Keratinocyte (primary cell): Measurements from ENCODE around the gene DLL4. TPM values are rescaled to one million over a fixed set of nuclear protein-coding genes. Genes with fewer than 3 reads are reported as not detected.

Experiments used
- DNase-seq: peaks from one replicate; pipeline ENCODE4 v3.0.0-alpha.2; 2011; ENCODE audit warnings: low read depth, missing footprints, low spot score
- FAIRE-seq: peaks from 2 replicates; lab custom pipeline; 2011; peaks lifted over from hg19 to GRCh38; lab: Jason Lieb, UNC
- H2AFZ ChIP-seq: 2 replicates; pipeline ENCODE4 v1.6.0; 2012; ENCODE audit warnings: low read length, control low read depth, inconsistent platforms; ENCODE audit not compliant: control insufficient read depth
- H3K27ac ChIP-seq: 2 replicates; pipeline ENCODE4 v1.5.1; 2011; ENCODE audit warnings: low read length; ENCODE audit not compliant: control insufficient read depth, insufficient read depth
- H3K27me3 ChIP-seq: 3 replicates; pipeline ENCODE4 v1.6.0; 2011; ENCODE audit warnings: low read length; ENCODE audit not compliant: control insufficient read depth, insufficient read depth; ENCODE audit errors: extremely low read depth
- H3K36me3 ChIP-seq, 2 experiments: 2 replicates in 1 of 2; 3 replicates in 1 of 2; pipeline ENCODE4 v1.5.1; 2011; ENCODE audit warnings: low read length in 2 of 2, mild to moderate bottlenecking in 1 of 2; ENCODE audit not compliant: control insufficient read depth in 2 of 2, insufficient read depth in 2 of 2; ENCODE audit errors: extremely low read depth in 1 of 2
- H3K4me1 ChIP-seq: 3 replicates; pipeline ENCODE4 v1.5.1; 2011; ENCODE audit warnings: low read length; ENCODE audit not compliant: control insufficient read depth, insufficient read depth; ENCODE audit errors: extremely low read depth
- H3K4me2 ChIP-seq: 3 replicates; pipeline ENCODE4 v1.6.0; 2011; ENCODE audit warnings: low read depth, low read length; ENCODE audit not compliant: control insufficient read depth, insufficient read depth; ENCODE audit errors: extremely low read depth
- H3K4me3 ChIP-seq, 3 experiments: fragments of 200-600 bp in 1 of 3; sonication (generic) in 1 of 3; 2 replicates in 2 of 3; 3 replicates in 1 of 3; pipeline ENCODE4 v1.5.1; 2011 to 2016; ENCODE audit warnings: low read length in 3 of 3, mild to moderate bottlenecking in 3 of 3, control low read depth in 2 of 3, inconsistent platforms in 1 of 3, low read depth in 1 of 3, mixed read lengths in 1 of 3, mixed run types in 1 of 3, moderate library complexity in 1 of 3; ENCODE audit not compliant: control insufficient read depth in 2 of 3, insufficient read depth in 2 of 3; ENCODE audit errors: extremely low read depth in 1 of 3
- H3K79me2 ChIP-seq: 2 replicates; pipeline ENCODE4 v1.6.0; 2012; ENCODE audit warnings: low read length; ENCODE audit not compliant: control insufficient read depth, insufficient read depth
- H3K9ac ChIP-seq: 3 replicates; pipeline ENCODE4 v1.6.0; 2011; ENCODE audit warnings: low read length; ENCODE audit not compliant: control insufficient read depth, insufficient read depth; ENCODE audit errors: extremely low read depth
- H3K9me1 ChIP-seq: 3 replicates; pipeline ENCODE4 v1.6.0; 2011; ENCODE audit warnings: low read length; ENCODE audit not compliant: control insufficient read depth, insufficient read depth; ENCODE audit errors: extremely low read depth
- H3K9me3 ChIP-seq: 2 replicates; pipeline ENCODE4 v1.5.1; 2012; ENCODE audit warnings: low read depth, low read length; ENCODE audit not compliant: control insufficient read depth
- H4K20me1 ChIP-seq: 3 replicates; pipeline ENCODE4 v1.6.0; 2011; ENCODE audit warnings: low read length; ENCODE audit not compliant: control insufficient read depth, insufficient read depth; ENCODE audit errors: extremely low read depth
- CTCF ChIP-seq, 3 experiments: IDR thresholded peaks in 1 of 3; conservative IDR thresholded peaks in 1 of 3; optimal IDR thresholded peaks in 1 of 3; 2 replicates in 2 of 3; 3 replicates in 1 of 3; pipeline versions ENCODE3 to v1.5.1; 2011; ENCODE audit warnings: low read length in 3 of 3, mild to moderate bottlenecking in 3 of 3, moderate library complexity in 2 of 3, control low read depth in 1 of 3, inconsistent platforms in 1 of 3; ENCODE audit not compliant: insufficient read depth in 2 of 3; ENCODE audit errors: extremely low read depth in 1 of 3
- EZH2 ChIP-seq: IDR thresholded peaks from one replicate; pipeline ENCODE4 v1.6.1; 2012; ENCODE audit warnings: inconsistent platforms, mild to moderate bottlenecking, low read length, moderate library complexity
- dilution Hi-C: fragments of 300-500 bp; cut with MboI; formaldehyde crosslinking; loops from one replicate; pipeline ENCODE4 v1.7.0; 2020; ENCODE audit warnings: low sequenced_read_pairs; ENCODE audit not compliant: extremely low pct_ligation_motif_present
- polyA plus RNA-seq, 5 experiments: library from polyadenylated mRNA; depleted of rRNA in 3 of 5; stranded (reverse) in 3 of 5; stranded (forward) in 1 of 5; unstranded in 1 of 5; fragments of >200 nt; gene quantifications; 1 replicate in 1 of 5; 2 replicates in 3 of 5; 3 replicates in 1 of 5; pipeline versions ENCODE4 v1.2.1 to v1.2.3, GENCODE V29; 2011 to 2012; ENCODE audit warnings: missing spikeins in 2 of 5, low read depth in 1 of 5, low replicate concordance in 1 of 5

The DLL4 gene
- polyA plus RNA-seq, 1 donor (not counting 4 experiments of a cell fraction or from before 2014, with no cell fraction given) = not detected

GRCh38 chr15:40918146-40918798 is 10.9 kb upstream of the DLL4 start:
- no peak overlapping the region for H2AFZ ChIP-seq
- no peaks in the 10 kb centered on the region for H3K36me3 ChIP-seq
- H3K9me1 ChIP-seq = no peaks in the 10 kb centered on the region
- no peaks in the 10 kb centered on the region for H3K9me3 ChIP-seq
- H3K79me2 ChIP-seq = no peaks in the 10 kb centered on the region
- no peaks in the 10 kb centered on the region for H4K20me1 ChIP-seq
- dilution Hi-C loops = loop anchor here (25.0 kb wide), 1 partner anchor 94 kb away; no protein-coding TSS in a partner anchor
- H3K4me1 ChIP-seq = no peaks in the 10 kb centered on the region
- no peak overlapping the region for H3K9ac ChIP-seq
- peaks cover 17% of the 10 kb centered on the region for H3K27me3 ChIP-seq
- H3K27ac ChIP-seq = no peak overlapping the region
- no peak overlapping the region for H3K4me2 ChIP-seq
- no peak for FAIRE-seq
- H3K4me3 ChIP-seq = no peak overlapping the region
- no peak for DNase-seq
- no peak for TF ChIP-seq EZH2
- TF ChIP-seq CTCF (optimal IDR thresholded peaks at IDR 0.05 in 1 of 3, IDR thresholded peaks at IDR 0.05 in 1 of 3, conservative IDR thresholded peaks at IDR 0.05 in 1 of 3; ENCODE audit: extremely low read depth in 1 of 3, insufficient read depth in 2 of 3, low read length in 3 of 3) = no peak

- DNase-seq (no peak), FAIRE-seq (no peak)
- H2AFZ ChIP-seq = no peak overlapping the region
- no peaks in the 10 kb centered on the region for H3K79me2 ChIP-seq
- H3K4me2 ChIP-seq = no peak overlapping the region
- no peaks in the 10 kb centered on the region for H3K4me1 ChIP-seq
- dilution Hi-C loops = loop anchor here (25.0 kb wide), 1 partner anchor 93 kb away; no protein-coding TSS in a partner anchor
- H4K20me1 ChIP-seq = no peaks in the 10 kb centered on the region
- no peaks in the 10 kb centered on the region for H3K9me3 ChIP-seq
- H3K36me3 ChIP-seq = no peaks in the 10 kb centered on the region
- no peak overlapping the region for H3K9ac ChIP-seq
- TF ChIP-seq CTCF (optimal IDR thresholded peaks at IDR 0.05 in 1 of 3, IDR thresholded peaks at IDR 0.05 in 1 of 3, conservative IDR thresholded peaks at IDR 0.05 in 1 of 3; ENCODE audit: extremely low read depth in 1 of 3, insufficient read depth in 2 of 3, low read length in 3 of 3) (no peak), EZH2 (no peak)
- H3K27ac ChIP-seq = no peak overlapping the region
- H3K27me3 ChIP-seq = peaks cover 20% of the 10 kb centered on the region
- no peaks in the 10 kb centered on the region for H3K9me1 ChIP-seq
- H3K4me3 ChIP-seq = no peak overlapping the region
These were observed 10.2 kb upstream of the DLL4 start for GRCh38 chr15:40918799-40919392.
